Occipital lobe (tissue), 2 donors: Measurements from ENCODE around the gene RPS14. TPM values are rescaled to one million over a fixed set of nuclear protein-coding genes. Genes with fewer than 3 reads are reported as not detected.
"Not testable (repeated sequence)": the region's sequence is repeated elsewhere in the genome, so short reads cannot be mapped to it uniquely, and the experiment has no call there.

Experiments used
- DNase-seq: peaks from one replicate; lab custom pipeline; 2025; lab: John Stamatoyannopoulos, UW
- total RNA-seq: library from RNA; depleted of rRNA; stranded (reverse); fragments of >200 nt; gene quantifications from one replicate; pipeline ENCODE4 v1.2.3, GENCODE V29; 2014

Gene RPS14
- total RNA-seq, 1 donor from 2014 or later = 2,126 TPM

DNA sequence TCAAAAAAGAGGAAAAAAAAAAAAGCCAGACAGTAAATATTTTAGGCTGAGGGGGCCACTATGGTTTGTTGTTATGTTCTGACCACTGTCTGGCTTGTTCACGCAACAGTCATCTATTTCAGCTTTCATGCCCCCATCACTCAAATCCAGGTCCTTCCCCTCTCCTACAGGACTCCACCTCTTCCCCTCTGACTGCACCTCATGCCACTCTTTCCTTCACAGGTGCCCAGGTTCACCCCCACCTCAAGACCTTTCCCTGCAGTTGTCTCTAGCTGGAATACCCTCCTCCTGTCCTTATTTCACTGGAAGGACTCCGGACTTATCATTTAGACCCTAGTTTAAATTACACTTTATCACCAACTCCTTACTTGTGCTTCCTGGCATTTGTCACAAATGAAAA, 3.5 kb downstream of the RPS14 start:
- no peak for DNase-seq

- DNase-seq = peak; percentile 28
Observed at GRCh38 chr5:150444770-150445169, 4.8 kb downstream of the RPS14 start.

DNA sequence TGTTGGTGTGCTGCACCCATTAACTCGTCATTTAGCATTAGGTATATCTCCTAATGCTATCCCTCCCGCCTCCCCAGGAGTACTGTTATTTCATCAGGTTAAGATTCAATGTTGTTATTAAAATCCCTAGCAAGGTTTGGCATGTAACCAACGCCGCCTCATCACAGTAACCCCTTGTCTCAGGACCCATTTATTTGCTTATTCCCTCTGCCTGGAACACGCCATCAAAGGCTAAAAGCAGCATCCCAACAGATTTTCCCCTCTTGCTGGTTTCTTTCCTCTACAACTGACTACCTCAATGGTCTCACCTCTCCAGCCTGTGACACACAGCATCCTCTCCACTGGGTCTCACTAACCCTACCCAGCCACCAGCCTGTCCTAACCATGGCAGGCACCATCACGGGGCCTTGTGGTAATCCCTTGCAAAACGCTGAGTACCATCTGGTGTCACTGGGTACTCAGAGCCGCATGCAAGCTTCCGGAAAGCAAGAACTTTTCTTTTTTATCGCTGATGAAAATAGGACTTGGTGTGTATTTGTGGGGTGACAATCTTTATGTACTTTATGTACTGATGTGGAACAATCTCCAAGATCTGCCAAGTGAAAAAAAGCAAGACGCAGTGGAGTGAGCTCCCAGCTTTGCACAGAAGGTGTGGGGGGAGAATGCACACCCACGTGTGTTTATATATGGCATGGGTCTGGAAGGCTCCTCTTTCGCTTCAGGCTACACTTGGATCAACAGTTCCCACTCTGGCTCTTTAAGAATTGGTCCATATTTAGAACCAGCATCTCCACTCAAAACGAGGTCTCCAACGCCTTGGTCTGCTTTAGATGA, 6.1 kb downstream of the RPS14 start:
- peak; percentile 76 for DNase-seq

GRCh38 chr5:150442699-150443080, 6.8 kb downstream of the RPS14 start:
- no peak for DNase-seq

DNA sequence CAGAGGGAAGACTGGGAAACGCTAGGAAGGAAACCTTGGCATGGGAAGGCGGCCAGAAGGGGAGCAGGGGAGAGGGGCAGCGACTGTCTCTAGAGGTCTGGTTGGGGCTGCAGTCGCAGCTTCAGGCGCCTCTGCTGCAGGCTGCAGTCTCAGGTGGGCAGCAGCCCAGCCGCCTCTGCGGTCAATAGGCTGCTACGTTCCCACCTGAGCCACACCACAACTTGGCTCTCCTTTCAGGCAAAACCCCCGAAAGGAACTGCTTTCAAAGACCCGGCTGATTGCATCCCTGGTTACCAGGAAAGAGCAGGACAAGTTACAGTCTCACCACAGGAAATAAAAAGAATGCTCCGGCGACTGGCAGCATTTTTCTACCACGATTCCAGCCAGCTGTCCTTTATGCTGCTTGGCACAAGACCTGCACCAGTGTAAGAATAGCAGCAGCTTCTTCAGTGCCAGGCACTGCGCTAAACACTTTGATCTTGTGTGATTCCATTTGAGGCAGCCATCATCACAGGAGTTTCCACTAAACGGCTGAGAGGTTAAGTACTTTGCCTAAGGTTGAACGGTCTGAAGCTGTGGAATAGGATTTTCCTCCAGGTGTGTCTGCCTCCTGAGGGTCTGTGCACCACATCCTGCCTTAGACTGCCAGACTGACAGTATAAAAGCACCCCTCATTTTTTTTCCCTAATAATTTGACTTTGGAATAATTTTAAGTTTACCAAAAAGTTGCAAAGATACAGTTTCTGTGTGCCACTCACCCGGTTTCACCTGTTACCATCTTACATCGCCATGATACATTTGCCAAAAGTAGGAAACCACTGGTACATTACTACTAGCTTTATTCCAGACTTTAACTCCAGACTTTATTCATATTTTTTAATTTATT, 7.5 kb downstream of the RPS14 start:
- DNase-seq = peak; percentile 78

- DNase-seq = peak; percentile 27
Observed at GRCh38 chr5:150440948-150441812, 8.4 kb downstream of the RPS14 start.

DNA sequence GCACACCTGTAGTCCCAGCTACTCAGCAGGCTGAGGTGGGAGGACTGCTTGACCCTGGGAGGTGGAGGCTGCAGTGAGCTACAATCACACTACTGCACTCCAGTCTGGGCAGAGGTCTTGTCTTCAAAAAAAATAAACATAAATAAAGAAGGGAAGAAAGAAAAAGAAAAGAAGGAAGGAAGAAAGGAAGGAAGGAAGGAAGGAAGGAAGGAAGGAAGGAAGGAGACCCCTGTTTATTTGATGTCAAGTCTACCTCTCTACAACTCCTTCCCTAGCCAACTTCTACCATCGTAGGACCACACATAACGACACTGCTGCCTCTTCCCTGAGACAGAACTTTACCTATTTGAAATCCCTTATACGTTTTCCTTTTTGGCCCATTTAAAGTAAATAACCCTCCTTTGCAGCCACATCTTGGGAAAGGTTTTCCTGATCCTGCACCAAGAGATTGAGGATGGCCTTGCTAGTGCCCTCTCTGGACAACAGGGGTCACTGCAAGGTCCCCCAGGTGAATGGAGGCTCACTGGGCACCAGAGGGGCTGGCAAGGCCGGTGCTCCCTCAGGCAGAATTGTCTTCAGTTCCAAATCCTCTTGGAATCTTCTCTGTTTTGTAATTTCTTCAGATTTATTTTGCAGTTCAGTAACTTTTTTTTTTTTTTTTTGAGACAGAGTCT, 10.5 kb downstream of the RPS14 start:
- no peak for DNase-seq

DNA sequence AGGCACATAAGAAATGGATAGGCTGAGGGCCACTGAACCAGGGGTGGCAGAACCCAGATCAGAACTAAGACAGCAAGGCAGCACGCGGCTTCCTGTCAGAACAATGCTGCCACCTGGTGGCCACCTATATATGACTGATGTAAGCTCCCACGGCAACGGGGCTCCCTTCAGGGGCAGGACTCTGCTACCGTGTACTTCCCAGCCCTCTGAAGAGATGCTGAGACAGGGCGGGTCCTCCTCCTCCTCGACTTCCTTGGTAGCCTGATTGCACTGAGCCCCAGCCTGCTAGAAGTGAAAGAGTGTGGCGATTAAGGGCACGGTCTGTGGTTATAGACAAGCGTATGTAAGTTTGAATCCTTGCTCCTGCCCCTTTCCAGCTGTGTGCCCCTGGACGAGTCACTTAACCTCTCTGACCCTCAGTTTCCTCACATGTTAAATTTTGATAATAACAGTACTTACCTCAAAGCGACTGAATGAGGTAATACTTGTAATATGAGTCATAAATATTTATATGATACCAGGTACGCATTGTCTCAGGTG, 13.3 kb downstream of the RPS14 start:
- peak; percentile 82 for DNase-seq

DNA sequence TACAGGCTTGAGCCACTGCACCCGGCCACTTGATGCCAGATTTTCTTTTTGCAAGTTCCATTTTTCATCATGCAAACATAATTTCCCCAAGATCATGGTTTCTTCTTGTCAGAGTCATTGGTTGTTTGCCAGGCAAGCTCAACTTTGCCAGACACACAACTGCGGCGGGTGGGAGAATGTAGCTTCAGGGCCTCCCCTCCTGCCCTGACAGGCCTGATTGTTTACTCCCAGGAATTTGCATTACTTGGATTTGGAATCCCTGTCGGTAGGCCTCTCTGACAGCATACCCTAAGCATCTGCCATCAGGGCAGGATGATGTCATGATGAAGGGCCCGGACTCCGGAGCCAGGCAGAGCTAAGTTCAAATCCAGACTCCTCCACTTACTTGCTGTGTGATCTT, 15.1 kb downstream of the RPS14 start:
- DNase-seq = no peak

DNA sequence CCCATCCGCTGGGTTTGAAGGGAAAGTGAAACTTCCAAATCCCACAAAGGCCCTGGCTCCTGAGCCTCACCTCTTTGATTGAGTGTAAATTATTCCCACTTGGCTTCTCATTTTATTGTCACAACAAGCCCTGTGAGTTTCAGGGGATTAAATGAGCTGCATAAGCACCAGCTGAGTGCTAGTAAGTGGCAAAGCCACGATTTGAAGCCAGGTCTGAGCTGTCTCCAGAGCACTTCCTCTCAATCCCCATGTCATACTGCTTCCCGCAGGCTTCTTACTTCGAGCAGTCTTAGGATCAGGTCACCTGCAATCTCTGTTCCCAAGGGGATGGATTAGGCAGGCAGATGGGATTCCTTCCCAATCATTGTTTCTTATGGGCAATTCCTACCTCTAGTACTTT, 18.0 kb downstream of the RPS14 start:
- DNase-seq = no peak

DNA sequence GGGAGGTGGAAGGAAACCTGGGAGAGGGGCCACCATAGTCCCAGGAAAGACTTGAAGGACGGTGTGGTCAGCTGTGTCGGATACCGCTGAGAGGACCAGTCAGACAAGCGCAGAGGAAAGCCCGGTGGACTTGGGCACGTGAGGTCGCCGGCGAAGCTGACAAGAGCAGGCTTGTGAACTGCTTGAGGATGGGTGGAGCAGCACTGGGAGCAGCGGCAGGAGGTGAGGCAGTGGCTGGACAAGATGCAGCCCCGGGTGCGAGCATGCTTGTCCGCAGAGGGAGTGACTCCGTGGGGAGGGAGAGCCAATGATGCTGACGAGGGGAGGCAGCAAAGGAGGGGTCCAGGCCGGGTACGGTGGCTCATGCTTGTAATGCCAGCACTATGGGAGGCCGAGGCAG, 18.5 kb downstream of the RPS14 start:
- DNase-seq = no peak

- DNase-seq = no peak
Observed at GRCh38 chr5:150429410-150429873, 20.1 kb downstream of the RPS14 start.

DNA sequence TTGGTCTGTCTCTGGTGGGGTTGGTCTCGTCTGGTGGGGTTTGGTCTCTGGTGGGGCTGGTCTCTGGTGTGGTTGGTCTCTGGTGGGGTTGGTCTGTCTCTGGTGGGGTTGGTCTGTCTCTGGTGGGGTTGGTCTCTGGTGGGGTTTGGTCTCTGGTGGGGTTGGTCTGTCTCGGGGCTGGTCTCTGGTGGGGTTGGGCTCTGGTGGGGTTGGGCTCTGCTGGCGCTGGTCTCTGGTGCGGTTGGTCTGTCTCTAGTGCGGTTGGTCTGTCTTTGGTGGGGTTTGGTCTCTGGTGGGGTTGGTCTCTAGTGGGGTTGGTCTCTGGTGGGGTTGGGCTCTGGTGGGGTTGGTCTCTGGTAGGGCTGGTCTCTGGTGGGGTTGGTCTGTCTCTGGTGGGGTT, 20.6 kb downstream of the RPS14 start:
- DNase-seq = no peak

- no peak for DNase-seq
Observed at GRCh38 chr5:150428106-150428876, 21.2 kb downstream of the RPS14 start.

- DNase-seq = not testable (repeated sequence)
Observed at GRCh38 chr5:150426165-150426564, 23.4 kb downstream of the RPS14 start.

DNA sequence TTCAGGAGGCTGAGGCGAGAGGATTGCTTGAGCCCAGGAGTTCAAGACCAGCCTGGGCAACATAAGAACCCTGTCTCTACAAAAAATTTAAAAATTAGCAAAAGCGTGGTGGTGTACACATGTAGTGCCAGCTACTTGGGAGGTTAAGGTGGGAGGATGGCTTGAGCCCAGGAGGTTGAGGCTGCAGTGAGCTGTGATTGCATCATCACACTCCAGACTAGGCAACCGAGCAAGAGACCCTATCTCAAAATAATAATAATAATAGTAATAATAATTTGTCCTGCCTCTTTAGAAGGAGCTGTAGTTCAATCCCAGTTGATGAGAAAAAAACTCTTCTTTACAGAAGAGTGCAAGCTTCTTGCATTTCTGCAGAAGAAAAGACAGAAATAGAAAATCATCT, 26.8 kb downstream of the RPS14 start:
- DNase-seq = no peak

GRCh38 chr5:150422075-150422474, 27.5 kb downstream of the RPS14 start:
- DNase-seq = no peak

DNA sequence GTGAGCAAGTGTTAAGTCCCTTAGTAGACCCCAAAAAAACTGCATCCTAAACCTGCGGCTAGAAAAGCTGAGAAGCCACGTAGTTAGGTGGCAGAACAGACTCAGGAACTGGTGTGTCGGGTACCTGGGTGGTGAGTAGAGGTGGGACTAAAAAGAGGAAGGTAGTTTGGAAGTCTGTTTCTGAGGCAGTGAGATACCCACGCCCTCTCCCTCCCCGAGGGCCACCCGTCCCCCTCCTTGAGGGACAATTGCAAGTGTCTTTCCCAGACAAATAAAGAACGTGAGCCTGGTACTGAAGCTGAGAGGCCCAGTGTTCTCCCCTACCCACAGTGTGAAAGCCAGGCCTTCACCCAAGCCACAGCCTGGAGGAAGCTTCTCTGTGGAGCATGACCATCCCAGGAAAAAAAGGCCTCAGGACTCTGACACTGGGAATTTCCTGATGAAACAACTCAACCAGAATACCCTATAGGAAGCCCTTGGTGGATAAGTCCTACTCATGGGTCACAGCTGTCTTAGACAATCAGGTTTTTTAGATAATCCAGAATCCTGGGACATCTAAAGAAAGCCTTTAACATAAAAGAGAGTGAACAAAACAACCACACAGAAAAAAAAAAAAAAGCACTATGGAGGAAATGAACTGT, 29.8 kb downstream of the RPS14 start:
- no peak for DNase-seq
